Measurements from ENCODE around the gene ELF3. TPM values are rescaled to one million over a fixed set of nuclear protein-coding genes. Genes with fewer than 3 reads are reported as not detected.
A peak's percentile ranks its signal among the peaks of the same experiment; 100 is the strongest.

The ELF3 gene
- total and polyA plus RNA-seq, 2 of the 13 experiments (the other 11 are each of a cell fraction or from before 2014, with no cell fraction given) = 11.5 to 55.1 TPM

DNA sequence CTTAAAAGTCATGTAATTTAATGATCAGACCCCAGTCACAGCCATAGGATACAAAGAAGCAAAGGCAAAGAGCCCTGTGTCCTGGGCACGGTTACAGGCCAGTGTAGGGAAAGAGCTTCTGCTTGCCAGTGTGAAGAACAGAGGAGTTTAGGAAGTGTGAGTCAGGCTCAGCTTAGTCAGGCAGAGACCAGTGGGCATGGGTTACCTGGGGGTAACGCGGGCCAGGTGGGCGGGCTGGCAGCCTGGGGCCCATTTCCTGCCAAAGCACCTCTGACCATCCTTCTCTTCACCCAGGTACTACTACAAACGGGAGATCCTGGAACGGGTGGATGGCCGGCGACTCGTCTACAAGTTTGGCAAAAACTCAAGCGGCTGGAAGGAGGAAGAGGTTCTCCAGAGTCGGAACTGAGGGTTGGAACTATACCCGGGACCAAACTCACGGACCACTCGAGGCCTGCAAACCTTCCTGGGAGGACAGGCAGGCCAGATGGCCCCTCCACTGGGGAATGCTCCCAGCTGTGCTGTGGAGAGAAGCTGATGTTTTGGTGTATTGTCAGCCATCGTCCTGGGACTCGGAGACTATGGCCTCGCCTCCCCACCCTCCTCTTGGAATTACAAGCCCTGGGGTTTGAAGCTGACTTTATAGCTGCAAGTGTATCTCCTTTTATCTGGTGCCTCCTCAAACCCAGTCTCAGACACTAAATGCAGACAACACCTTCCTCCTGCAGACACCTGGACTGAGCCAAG is 4.7 kb downstream of the ELF3 start:
- H3K9me3 ChIP-seq (ENCODE audit: low read length) = no peaks in the 10 kb centered on the region
- no peak overlapping the region for H3K27ac ChIP-seq (ENCODE audit: extremely low read length, insufficient read depth, low read length)
- H3K79me2 ChIP-seq (ENCODE audit: insufficient read depth, low read length) = peaks cover 29% of the 10 kb centered on the region
- FAIRE-seq (no peak), ATAC-seq (no peak), DNase-seq (ENCODE audit: low spot score) (no peak)
- H4K20me1 ChIP-seq (ENCODE audit: insufficient read depth, low read length) = peaks cover 57% of the 10 kb centered on the region
- peak overlapping the region; percentile 11; the same call in 1 of the 2 replicates for H3K4me2 ChIP-seq (ENCODE audit: low read depth, low read length)
- BruUV-seq (replicated peaks) = no TSS peak
- intact Hi-C loops (cut with micrococcal nuclease; ENCODE audit: unreplicated experiment) (no loop called here), in situ Hi-C loops (cut with HindIII; ENCODE audit: extremely low pct_ligation_motif_present, low pct_unique_long_range_greater_than_20kb) (loop anchor here (5.0 kb wide), 1 partner anchor 102 kb away; no protein-coding TSS in a partner anchor)
- H3K9ac ChIP-seq (ENCODE audit: insufficient read depth, low read depth, low read length) = no peak overlapping the region
- no peaks in the 10 kb centered on the region; a peak in 1 of 5 replicates for H3K27me3 ChIP-seq (ENCODE audit: control insufficient read depth in 1 of 2, insufficient read depth in 2 of 2, low read length in 2 of 2)
- peaks cover 79% of the 10 kb centered on the region for H3K4me1 ChIP-seq (ENCODE audit: insufficient read depth, low read length)
- H2AFZ ChIP-seq (ENCODE audit: low read length) = no peak overlapping the region
- POLR2A ChIA-PET = interaction anchor here (4.1 kb wide), 1 partner anchor 71 kb away, joined by 21 read pairs; no protein-coding TSS in a partner anchor
- peak; percentile 29; the same call in 1 of the 2 replicates for TF ChIP-seq ZBTB38 (CRISPR knock-in tag; IDR thresholded peaks at IDR 0.05)
- no peak for TF ChIP-seq ZNF326 (CRISPR knock-in tag; IDR thresholded peaks at IDR 0.05; ENCODE audit: borderline replicate concordance)
- TF ChIP-seq, protein P1, sequence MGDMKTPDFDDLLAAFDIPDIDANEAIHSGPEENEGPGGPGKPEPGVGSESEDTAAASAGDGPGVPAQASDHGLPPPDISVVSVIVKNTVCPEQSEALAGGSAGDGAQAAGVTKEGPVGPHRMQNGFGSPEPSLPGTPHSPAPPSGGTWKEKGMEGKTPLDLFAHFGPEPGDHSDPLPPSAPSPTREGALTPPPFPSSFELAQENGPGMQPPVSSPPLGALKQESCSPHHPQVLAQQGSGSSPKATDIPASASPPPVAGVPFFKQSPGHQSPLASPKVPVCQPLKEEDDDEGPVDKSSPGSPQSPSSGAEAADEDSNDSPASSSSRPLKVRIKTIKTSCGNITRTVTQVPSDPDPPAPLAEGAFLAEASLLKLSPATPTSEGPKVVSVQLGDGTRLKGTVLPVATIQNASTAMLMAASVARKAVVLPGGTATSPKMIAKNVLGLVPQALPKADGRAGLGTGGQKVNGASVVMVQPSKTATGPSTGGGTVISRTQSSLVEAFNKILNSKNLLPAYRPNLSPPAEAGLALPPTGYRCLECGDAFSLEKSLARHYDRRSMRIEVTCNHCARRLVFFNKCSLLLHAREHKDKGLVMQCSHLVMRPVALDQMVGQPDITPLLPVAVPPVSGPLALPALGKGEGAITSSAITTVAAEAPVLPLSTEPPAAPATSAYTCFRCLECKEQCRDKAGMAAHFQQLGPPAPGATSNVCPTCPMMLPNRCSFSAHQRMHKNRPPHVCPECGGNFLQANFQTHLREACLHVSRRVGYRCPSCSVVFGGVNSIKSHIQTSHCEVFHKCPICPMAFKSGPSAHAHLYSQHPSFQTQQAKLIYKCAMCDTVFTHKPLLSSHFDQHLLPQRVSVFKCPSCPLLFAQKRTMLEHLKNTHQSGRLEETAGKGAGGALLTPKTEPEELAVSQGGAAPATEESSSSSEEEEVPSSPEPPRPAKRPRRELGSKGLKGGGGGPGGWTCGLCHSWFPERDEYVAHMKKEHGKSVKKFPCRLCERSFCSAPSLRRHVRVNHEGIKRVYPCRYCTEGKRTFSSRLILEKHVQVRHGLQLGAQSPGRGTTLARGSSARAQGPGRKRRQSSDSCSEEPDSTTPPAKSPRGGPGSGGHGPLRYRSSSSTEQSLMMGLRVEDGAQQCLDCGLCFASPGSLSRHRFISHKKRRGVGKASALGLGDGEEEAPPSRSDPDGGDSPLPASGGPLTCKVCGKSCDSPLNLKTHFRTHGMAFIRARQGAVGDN (CRISPR knock-in tag; IDR thresholded peaks at IDR 0.05) = peak; percentile 15; the same call in 1 of the 2 replicates
- no peak overlapping the region for H3K4me3 ChIP-seq (replicated peaks in 1 of 3; ENCODE audit: insufficient read depth in 1 of 3, low read depth in 2 of 3, low read length in 3 of 3)
- CTCF ChIA-PET (ENCODE audit: low intra/inter-chr PET ratio, low total read pairs) = no interaction called here
- H3K36me3 ChIP-seq (replicated peaks in 1 of 2; ENCODE audit: control insufficient read depth in 1 of 2, insufficient read depth in 2 of 2, low read length in 2 of 2) = peaks cover 23 to 40% of the 10 kb centered on the region in 2 experiments
- 93% methylated on average over 17 of the region's 17 CpGs for WGBS (ENCODE audit: low lambda C conversion rate)
